ENCODE data around the gene DIRAS1.

The DIRAS1 gene

GRCh38 chr19:2756921-2757881, 36.0 kb upstream of the DIRAS1 start:
- WGBS (ENCODE audit: extremely low coverage, insufficient coverage, low lambda C conversion rate) = no CpG with 5 or more reads among the region's 48 CpGs
- Histone ChIP-seq H3K79me1 (ENCODE audit: low read length) (no peaks in the 10 kb centered on the region), H3K9ac (ENCODE audit: low read length) (no peak overlapping the region), H3K79me2 (ENCODE audit: control insufficient read depth, insufficient read depth, low read length) (no peaks in the 10 kb centered on the region), H2BK5ac (ENCODE audit: low read length) (no peak overlapping the region), H3K18ac (ENCODE audit: low read length) (no peak overlapping the region), H3K27ac (ENCODE audit: low read depth, low read length) (no peak overlapping the region), H3K56ac (ENCODE audit: low read length) (no peak overlapping the region), H4K5ac (ENCODE audit: low read length) (no peak overlapping the region), H2BK120ac (ENCODE audit: low read depth, low read length) (no peak overlapping the region), H3K4ac (ENCODE audit: low read depth, low read length) (no peak overlapping the region), H3K4me2 (ENCODE audit: low read length) (no peak overlapping the region), H3K36me3 (ENCODE audit: control insufficient read depth, insufficient read depth, low read length) (peaks cover 16% of the 10 kb centered on the region), H3K4me1 (ENCODE audit: control insufficient read depth, low read depth, low read length) (no peaks in the 10 kb centered on the region), H2BK15ac (replicated peaks; ENCODE audit: low read depth) (no peak overlapping the region), H3K27me3 (ENCODE audit: insufficient read depth, low read length, poor library complexity) (no peaks in the 10 kb centered on the region), H4K8ac (ENCODE audit: low read depth, low read length) (no peak overlapping the region), H2AK5ac (ENCODE audit: low read length) (no peak overlapping the region), H3K23ac (ENCODE audit: low read length) (no peak overlapping the region), H3K4me3 (ENCODE audit: low read length) (no peak overlapping the region)
- DNase-seq = no peak

GRCh38 chr19:2756477-2756876, 35.3 kb upstream of the DIRAS1 start:
- no peak overlapping the region for H3K9ac ChIP-seq (ENCODE audit: low read length)
- H4K5ac ChIP-seq (ENCODE audit: low read length) = no peak overlapping the region
- no peak overlapping the region for H3K4ac ChIP-seq (ENCODE audit: low read depth, low read length)
- WGBS (ENCODE audit: extremely low coverage, insufficient coverage, low lambda C conversion rate) = no CpG with 5 or more reads among the region's 8 CpGs
- no peak overlapping the region for H2BK120ac ChIP-seq (ENCODE audit: low read depth, low read length)
- no peak for DNase-seq
- no peak overlapping the region for H3K23ac ChIP-seq (ENCODE audit: low read length)
- H3K27me3 ChIP-seq (ENCODE audit: insufficient read depth, low read length, poor library complexity) = no peaks in the 10 kb centered on the region
- H2BK15ac ChIP-seq (replicated peaks; ENCODE audit: low read depth) = no peak overlapping the region
- H3K79me2 ChIP-seq (ENCODE audit: control insufficient read depth, insufficient read depth, low read length) = no peaks in the 10 kb centered on the region
- H3K36me3 ChIP-seq (ENCODE audit: control insufficient read depth, insufficient read depth, low read length) = peaks cover 16% of the 10 kb centered on the region
- H4K8ac ChIP-seq (ENCODE audit: low read depth, low read length) = no peak overlapping the region
- no peak overlapping the region for H2AK5ac ChIP-seq (ENCODE audit: low read length)
- H3K56ac ChIP-seq (ENCODE audit: low read length) = no peak overlapping the region
- no peaks in the 10 kb centered on the region for H3K4me1 ChIP-seq (ENCODE audit: control insufficient read depth, low read depth, low read length)
- H3K4me3 ChIP-seq (ENCODE audit: low read length) = no peak overlapping the region
- no peak overlapping the region for H3K4me2 ChIP-seq (ENCODE audit: low read length)
- H3K27ac ChIP-seq (ENCODE audit: low read depth, low read length) = no peak overlapping the region
- no peak overlapping the region for H3K18ac ChIP-seq (ENCODE audit: low read length)
- H2BK5ac ChIP-seq (ENCODE audit: low read length) = no peak overlapping the region
- no peaks in the 10 kb centered on the region for H3K79me1 ChIP-seq (ENCODE audit: low read length)

GRCh38 chr19:2755811-2756210, 34.6 kb upstream of the DIRAS1 start:
- H3K79me2 ChIP-seq (ENCODE audit: control insufficient read depth, insufficient read depth, low read length) = no peaks in the 10 kb centered on the region
- no peak overlapping the region for H4K8ac ChIP-seq (ENCODE audit: low read depth, low read length)
- no peak overlapping the region for H3K4me3 ChIP-seq (ENCODE audit: low read length)
- H3K56ac ChIP-seq (ENCODE audit: low read length) = no peak overlapping the region
- no peaks in the 10 kb centered on the region for H3K27me3 ChIP-seq (ENCODE audit: insufficient read depth, low read length, poor library complexity)
- no CpG with 5 or more reads among the region's 16 CpGs for WGBS (ENCODE audit: extremely low coverage, insufficient coverage, low lambda C conversion rate)
- no peak overlapping the region for H3K4me2 ChIP-seq (ENCODE audit: low read length)
- no peak overlapping the region for H3K23ac ChIP-seq (ENCODE audit: low read length)
- H3K27ac ChIP-seq (ENCODE audit: low read depth, low read length) = no peak overlapping the region
- H4K5ac ChIP-seq (ENCODE audit: low read length) = no peak overlapping the region
- H3K4ac ChIP-seq (ENCODE audit: low read depth, low read length) = no peak overlapping the region
- H3K9ac ChIP-seq (ENCODE audit: low read length) = no peak overlapping the region
- H2BK15ac ChIP-seq (replicated peaks; ENCODE audit: low read depth) = no peak overlapping the region
- H2BK5ac ChIP-seq (ENCODE audit: low read length) = no peak overlapping the region
- H3K79me1 ChIP-seq (ENCODE audit: low read length) = no peaks in the 10 kb centered on the region
- H2AK5ac ChIP-seq (ENCODE audit: low read length) = no peak overlapping the region
- no peak for DNase-seq
- H3K4me1 ChIP-seq (ENCODE audit: control insufficient read depth, low read depth, low read length) = no peaks in the 10 kb centered on the region
- peaks cover 14% of the 10 kb centered on the region for H3K36me3 ChIP-seq (ENCODE audit: control insufficient read depth, insufficient read depth, low read length)
- no peak overlapping the region for H2BK120ac ChIP-seq (ENCODE audit: low read depth, low read length)
- H3K18ac ChIP-seq (ENCODE audit: low read length) = no peak overlapping the region

GRCh38 chr19:2755448-2755705, 34.2 kb upstream of the DIRAS1 start:
- Histone ChIP-seq H3K79me2 (ENCODE audit: control insufficient read depth, insufficient read depth, low read length) (no peaks in the 10 kb centered on the region), H2AK5ac (ENCODE audit: low read length) (no peak overlapping the region), H3K9ac (ENCODE audit: low read length) (no peak overlapping the region), H3K79me1 (ENCODE audit: low read length) (no peaks in the 10 kb centered on the region), H2BK120ac (ENCODE audit: low read depth, low read length) (no peak overlapping the region), H3K4me1 (ENCODE audit: control insufficient read depth, low read depth, low read length) (no peaks in the 10 kb centered on the region), H3K18ac (ENCODE audit: low read length) (no peak overlapping the region), H3K4me3 (ENCODE audit: low read length) (no peak overlapping the region), H3K36me3 (ENCODE audit: control insufficient read depth, insufficient read depth, low read length) (peaks cover 12% of the 10 kb centered on the region), H4K5ac (ENCODE audit: low read length) (no peak overlapping the region), H3K27ac (ENCODE audit: low read depth, low read length) (no peak overlapping the region), H3K4ac (ENCODE audit: low read depth, low read length) (no peak overlapping the region), H3K27me3 (ENCODE audit: insufficient read depth, low read length, poor library complexity) (no peaks in the 10 kb centered on the region), H2BK5ac (ENCODE audit: low read length) (no peak overlapping the region), H3K56ac (ENCODE audit: low read length) (no peak overlapping the region), H2BK15ac (replicated peaks; ENCODE audit: low read depth) (no peak overlapping the region), H4K8ac (ENCODE audit: low read depth, low read length) (no peak overlapping the region), H3K4me2 (ENCODE audit: low read length) (no peak overlapping the region), H3K23ac (ENCODE audit: low read length) (no peak overlapping the region)
- DNase-seq = no peak
- no CpG with 5 or more reads among the region's 16 CpGs for WGBS (ENCODE audit: extremely low coverage, insufficient coverage, low lambda C conversion rate)

GRCh38 chr19:2754659-2755447, 33.7 kb upstream of the DIRAS1 start:
- WGBS (ENCODE audit: extremely low coverage, insufficient coverage, low lambda C conversion rate) = no CpG with 5 or more reads among the region's 43 CpGs
- no peak overlapping the region for H3K4me3 ChIP-seq (ENCODE audit: low read length)
- H3K9ac ChIP-seq (ENCODE audit: low read length) = no peak overlapping the region
- H3K27ac ChIP-seq (ENCODE audit: low read depth, low read length) = no peak overlapping the region
- no peak overlapping the region for H3K4ac ChIP-seq (ENCODE audit: low read depth, low read length)
- H2AK5ac ChIP-seq (ENCODE audit: low read length) = no peak overlapping the region
- no peak overlapping the region for H3K18ac ChIP-seq (ENCODE audit: low read length)
- no peak overlapping the region for H3K4me2 ChIP-seq (ENCODE audit: low read length)
- H2BK15ac ChIP-seq (replicated peaks; ENCODE audit: low read depth) = no peak overlapping the region
- H3K56ac ChIP-seq (ENCODE audit: low read length) = no peak overlapping the region
- no peak overlapping the region for H4K5ac ChIP-seq (ENCODE audit: low read length)
- no peak overlapping the region for H4K8ac ChIP-seq (ENCODE audit: low read depth, low read length)
- H3K27me3 ChIP-seq (ENCODE audit: insufficient read depth, low read length, poor library complexity) = no peaks in the 10 kb centered on the region
- H3K79me1 ChIP-seq (ENCODE audit: low read length) = no peaks in the 10 kb centered on the region
- no peaks in the 10 kb centered on the region for H3K4me1 ChIP-seq (ENCODE audit: control insufficient read depth, low read depth, low read length)
- DNase-seq = no peak
- H3K36me3 ChIP-seq (ENCODE audit: control insufficient read depth, insufficient read depth, low read length) = peaks cover 12% of the 10 kb centered on the region
- no peak overlapping the region for H2BK5ac ChIP-seq (ENCODE audit: low read length)
- H3K23ac ChIP-seq (ENCODE audit: low read length) = no peak overlapping the region
- H2BK120ac ChIP-seq (ENCODE audit: low read depth, low read length) = no peak overlapping the region
- H3K79me2 ChIP-seq (ENCODE audit: control insufficient read depth, insufficient read depth, low read length) = no peaks in the 10 kb centered on the region

Measured in mesendoderm (in vitro differentiated cells).